ENCODE measurements around the gene KLRC3.
"Not testable (repeated sequence)": the region's sequence is repeated elsewhere in the genome, so short reads cannot be mapped to it uniquely, and the experiment has no call there.

DNA sequence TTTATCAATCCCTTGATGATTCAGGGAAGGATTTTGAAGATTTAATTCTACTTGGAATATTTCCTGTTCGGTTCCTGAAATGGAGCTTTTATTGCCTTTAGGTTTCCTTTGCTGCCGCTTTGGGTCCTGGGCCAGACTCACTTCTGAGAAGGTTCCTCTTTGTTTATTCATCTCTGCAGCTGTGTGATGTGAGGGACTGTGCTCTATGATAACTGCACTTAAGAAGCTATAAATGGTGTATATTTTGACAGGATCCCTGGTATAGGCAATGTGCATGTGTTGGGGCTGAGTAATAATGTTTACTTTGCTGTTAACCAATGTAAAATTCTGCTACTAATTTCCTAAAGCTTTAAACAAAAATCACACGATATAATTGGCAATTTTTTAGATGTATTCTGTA lies 15.4 kb upstream of the KLRC3 start, which contains the start of gene KLRC2:
- not testable (repeated sequence) for TF ChIP-seq SIX4, CTCF (CRISPR knock-in tag; IDR thresholded peaks at IDR 0.05)
- TF ChIP-seq, protein P1, sequence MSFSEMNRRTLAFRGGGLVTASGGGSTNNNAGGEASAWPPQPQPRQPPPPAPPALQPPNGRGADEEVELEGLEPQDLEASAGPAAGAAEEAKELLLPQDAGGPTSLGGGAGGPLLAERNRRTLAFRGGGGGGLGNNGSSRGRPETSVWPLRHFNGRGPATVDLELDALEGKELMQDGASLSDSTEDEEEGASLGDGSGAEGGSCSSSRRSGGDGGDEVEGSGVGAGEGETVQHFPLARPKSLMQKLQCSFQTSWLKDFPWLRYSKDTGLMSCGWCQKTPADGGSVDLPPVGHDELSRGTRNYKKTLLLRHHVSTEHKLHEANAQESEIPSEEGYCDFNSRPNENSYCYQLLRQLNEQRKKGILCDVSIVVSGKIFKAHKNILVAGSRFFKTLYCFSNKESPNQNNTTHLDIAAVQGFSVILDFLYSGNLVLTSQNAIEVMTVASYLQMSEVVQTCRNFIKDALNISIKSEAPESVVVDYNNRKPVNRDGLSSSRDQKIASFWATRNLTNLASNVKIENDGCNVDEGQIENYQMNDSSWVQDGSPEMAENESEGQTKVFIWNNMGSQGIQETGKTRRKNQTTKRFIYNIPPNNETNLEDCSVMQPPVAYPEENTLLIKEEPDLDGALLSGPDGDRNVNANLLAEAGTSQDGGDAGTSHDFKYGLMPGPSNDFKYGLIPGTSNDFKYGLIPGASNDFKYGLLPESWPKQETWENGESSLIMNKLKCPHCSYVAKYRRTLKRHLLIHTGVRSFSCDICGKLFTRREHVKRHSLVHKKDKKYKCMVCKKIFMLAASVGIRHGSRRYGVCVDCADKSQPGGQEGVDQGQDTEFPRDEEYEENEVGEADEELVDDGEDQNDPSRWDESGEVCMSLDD (CRISPR knock-in tag; IDR thresholded peaks at IDR 0.05; ENCODE audit: borderline replicate concordance) = not testable (repeated sequence)

Data from HepG2 (cell line).